GM21515 (cell line): ENCODE results near the gene VPS11.
"Not testable (repeated sequence)": the region's sequence is repeated elsewhere in the genome, so short reads cannot be mapped to it uniquely, and the experiment has no call there.

Experiments used
- ATAC-seq: cut with Tn5 transposase; IDR thresholded peaks from one replicate; pipeline ENCODE4 v1.9.1; 2021; ENCODE audit not compliant: unreplicated experiment

VPS11 gene

GRCh38 chr11:119067371-119068222 is at the start of gene VPS11:
VPS11 (plus strand) TSS chr11:119067818; CDS start chr11:119067824, 6 bp downstream.
- peak; percentile 86 for ATAC-seq

- peak; percentile 83 for ATAC-seq
Observed at GRCh38 chr11:119018074-119018938, 49.3 kb upstream of the VPS11 start, which contains the start of the genes RPS25 and TRAPPC4. RPS25 (minus strand) TSS chr11:119018343; CDS start chr11:119018284, 59 bp downstream. TRAPPC4 (plus strand) TSS chr11:119018766; CDS start chr11:119018796, 30 bp downstream.

GRCh38 chr11:119019996-119020395 is 47.6 kb upstream of the VPS11 start:
- ATAC-seq, result no peak

GRCh38 chr11:119021631-119022030 is 46.0 kb upstream of the VPS11 start:
- no peak for ATAC-seq

- no peak for ATAC-seq
Observed at GRCh38 chr11:119023741-119024140, 43.9 kb upstream of the VPS11 start.

GRCh38 chr11:119024430-119025098 is 43.1 kb upstream of the VPS11 start:
- ATAC-seq, result no peak

GRCh38 chr11:119025099-119025473 is 42.5 kb upstream of the VPS11 start:
- no peak for ATAC-seq

GRCh38 chr11:119025541-119025940 is 42.1 kb upstream of the VPS11 start:
- no peak for ATAC-seq

GRCh38 chr11:119025978-119026766 is 41.4 kb upstream of the VPS11 start:
- no peak for ATAC-seq

GRCh38 chr11:119026970-119027369 is 40.6 kb upstream of the VPS11 start:
- no peak for ATAC-seq

- ATAC-seq, result no peak
Observed at GRCh38 chr11:119027561-119028345, 39.9 kb upstream of the VPS11 start.

GRCh38 chr11:119028346-119029068 is 39.1 kb upstream of the VPS11 start:
- ATAC-seq, result no peak

- no peak for ATAC-seq
Observed at GRCh38 chr11:119029069-119029339, 38.6 kb upstream of the VPS11 start.

GRCh38 chr11:119029340-119030028 is 38.1 kb upstream of the VPS11 start:
- peak; percentile 16 for ATAC-seq

- peak; percentile 13 for ATAC-seq
Observed at GRCh38 chr11:119030029-119030328, 37.6 kb upstream of the VPS11 start.

- peak; percentile 75 for ATAC-seq
Observed at GRCh38 chr11:119030329-119031047, 37.1 kb upstream of the VPS11 start, which contains the start of gene SLC37A4. SLC37A4 (minus strand) TSS chr11:119030877.

GRCh38 chr11:119031912-119032280 is 35.7 kb upstream of the VPS11 start:
- no peak for ATAC-seq

GRCh38 chr11:119033421-119033820 is 34.2 kb upstream of the VPS11 start:
- ATAC-seq, result not testable (repeated sequence)
